Activated effector memory CD4-positive, alpha-beta T cell treated with anti-CD3 and anti-CD28 coated beads, Interleukin-2, amount 50 U/mL, for 16 hours (primary cell): Measurements from ENCODE around the gene FOXP1.

ENCODE experiments used
- DNase-seq: peaks from one replicate; pipeline ENCODE4 v3.0.0-alpha.2; 2020

Gene FOXP1

DNA sequence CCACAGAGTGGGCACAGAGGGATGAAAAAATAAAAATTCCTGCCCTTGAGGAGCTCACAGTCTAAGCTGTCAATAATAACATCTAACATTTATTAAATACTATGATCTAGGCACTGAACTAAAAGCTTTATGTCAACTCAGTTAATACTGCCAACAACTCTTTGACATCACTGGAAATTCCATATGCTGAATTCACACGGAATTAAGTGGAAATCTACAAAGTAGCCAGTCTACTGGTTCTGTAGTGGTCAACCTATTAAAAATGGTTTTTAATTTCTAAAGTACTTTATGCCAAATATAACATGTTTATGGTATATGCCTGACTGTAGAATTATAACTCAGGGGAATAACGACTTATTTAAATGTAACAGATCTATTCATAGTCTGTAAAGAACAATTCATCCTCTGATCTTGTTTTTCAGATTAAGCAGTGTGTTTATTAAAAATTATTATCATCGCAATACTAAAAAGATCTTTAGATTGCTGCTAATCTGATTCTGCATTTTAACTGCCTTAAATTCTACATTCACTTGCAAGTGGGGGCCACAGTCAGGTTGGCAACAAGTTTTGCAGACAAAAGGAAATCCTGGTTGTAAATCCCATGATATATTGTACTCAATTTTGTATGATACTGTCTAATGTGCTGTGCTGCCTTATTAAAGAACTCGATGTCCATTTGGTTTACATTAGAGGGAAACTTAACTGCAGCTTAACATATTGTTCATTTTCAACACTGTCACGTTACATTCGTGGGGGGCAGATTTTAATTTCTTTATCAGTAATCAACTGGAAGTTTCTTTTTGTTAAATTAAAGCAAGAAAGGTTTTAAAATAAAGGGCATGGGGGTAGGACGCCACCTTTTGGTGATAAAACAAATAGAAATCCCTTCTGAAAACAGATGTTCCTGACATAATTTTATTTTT lies 2.6 kb upstream of the FOXP1 start:
- DNase-seq: no peak

DNA sequence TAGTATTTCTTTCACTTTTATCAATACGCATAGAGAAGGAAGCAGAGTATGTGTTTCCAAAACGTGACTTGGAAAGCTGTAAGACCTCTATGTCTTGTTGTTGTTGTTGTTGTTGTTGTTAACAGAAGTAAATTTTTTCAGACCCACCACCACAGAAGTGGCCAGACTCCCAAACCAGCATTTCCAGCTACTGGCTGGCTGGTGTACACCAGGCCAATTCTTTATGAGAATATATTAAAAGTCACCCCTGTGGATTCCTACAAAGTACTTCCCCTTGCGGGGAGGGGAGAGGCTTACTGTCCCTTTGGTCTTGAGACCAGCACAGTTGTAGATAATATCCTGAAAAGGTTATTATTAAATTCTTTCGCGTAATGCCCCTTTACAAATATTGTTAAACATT lies 1.6 kb upstream of the FOXP1 start:
- peak; percentile 64 for DNase-seq

DNA sequence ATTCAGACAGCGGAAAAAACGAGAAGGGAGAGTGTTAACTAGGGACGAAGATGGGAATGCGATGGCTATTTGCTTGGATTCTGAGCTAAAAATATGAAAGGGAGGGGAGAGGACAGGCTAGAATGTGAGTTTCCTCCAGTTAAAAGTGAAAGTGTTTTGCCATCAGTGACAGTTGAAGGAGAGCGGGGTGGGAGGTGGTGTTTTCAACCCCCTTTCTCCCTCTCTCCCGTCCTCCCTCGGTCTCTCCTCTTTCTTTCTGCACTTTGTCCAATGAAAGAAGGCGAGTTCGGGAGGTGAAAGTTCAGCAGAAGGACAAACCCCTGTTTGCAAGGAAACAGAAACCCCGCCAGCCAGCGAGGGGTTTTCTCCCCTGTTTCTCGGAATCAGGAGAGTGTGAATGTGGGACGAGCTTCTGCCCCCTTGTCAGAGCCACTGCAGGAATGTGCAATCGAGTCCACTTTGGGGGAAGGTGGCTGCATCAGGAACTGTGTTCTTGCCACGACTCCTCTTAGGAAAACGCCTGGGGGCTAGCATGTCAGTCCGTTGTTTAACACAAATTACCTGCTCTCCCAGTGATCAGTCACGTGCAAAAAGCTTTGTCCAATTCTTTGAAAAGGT lies 975 bp upstream of the FOXP1 start:
- DNase-seq: peak; percentile 82

DNA sequence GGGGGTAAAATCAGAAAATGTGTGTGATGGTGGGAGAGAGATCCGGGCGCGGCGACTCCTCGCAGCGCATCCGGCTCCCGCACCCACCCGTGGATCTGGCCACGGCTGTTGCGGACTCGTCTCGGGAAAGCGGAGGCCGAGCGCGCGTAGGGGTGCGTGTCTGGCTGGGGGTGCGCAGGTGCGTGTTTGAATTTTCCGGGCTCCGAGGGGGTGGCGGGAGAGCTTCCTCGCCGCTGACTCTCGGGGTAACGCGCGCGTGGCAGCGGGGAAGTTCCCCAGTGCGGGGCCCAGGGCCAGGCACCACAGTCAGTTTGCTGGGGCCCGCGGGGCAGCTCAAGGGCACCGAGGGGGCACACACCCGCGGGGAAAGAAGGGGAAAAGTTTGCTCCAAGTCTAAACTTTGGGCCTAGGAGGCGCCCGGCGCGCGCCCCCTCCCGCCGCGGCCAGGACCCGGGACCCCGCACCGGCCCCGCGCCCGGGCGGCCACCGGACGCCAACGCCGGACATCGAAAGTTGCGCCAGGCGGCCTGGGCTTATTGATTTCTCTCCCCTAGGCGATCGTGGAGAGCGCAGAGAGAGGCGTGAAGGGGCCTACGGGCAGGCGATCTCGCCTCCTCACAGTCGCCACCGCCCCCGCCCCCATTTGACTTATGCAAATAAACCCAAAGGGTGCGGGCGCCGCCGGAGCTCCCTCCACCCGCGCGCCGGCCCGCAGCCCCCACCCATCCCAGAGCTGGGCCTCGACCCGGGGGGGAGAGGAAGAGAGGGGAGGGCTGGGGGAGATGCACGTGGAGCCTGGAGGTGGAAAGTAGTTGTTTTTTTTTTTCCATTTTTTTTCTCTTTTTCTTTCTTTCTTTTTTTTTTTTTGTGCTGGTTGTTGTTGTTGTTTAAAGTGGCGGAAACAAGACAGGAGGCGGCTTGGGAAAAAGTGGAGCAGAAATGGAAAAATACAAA lies 639 bp downstream of the FOXP1 start:
- peak; percentile 88 for DNase-seq

DNA sequence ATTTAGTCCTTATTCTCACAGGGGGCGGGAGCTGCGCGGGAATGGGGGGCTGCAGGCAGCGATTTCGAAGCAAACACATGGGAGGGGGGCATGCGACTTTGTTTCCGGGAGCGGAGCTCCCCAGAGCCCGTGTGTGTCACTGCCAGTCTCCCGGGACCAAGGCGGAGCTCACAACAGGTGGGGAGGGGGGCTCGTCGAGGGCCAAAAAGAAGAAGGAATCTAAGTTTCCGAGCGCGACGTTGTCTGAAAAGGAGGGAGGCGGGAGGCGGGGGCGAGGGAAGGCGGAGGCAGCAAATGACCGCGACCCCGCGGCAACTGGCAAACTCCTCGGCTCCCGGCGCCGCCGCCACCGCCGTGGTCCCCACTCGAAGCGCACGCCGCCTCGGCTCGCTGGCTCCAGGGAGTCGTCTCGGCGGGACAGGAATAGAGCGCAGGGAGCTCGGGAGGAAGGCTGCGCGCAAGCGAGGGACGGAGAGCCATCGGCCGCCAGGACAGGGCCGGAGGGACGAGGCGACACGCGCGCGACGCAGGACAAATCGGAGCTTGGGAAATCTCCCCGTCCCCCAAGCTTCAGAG lies 1.4 kb downstream of the FOXP1 start:
- DNase-seq: peak; percentile 78

DNA sequence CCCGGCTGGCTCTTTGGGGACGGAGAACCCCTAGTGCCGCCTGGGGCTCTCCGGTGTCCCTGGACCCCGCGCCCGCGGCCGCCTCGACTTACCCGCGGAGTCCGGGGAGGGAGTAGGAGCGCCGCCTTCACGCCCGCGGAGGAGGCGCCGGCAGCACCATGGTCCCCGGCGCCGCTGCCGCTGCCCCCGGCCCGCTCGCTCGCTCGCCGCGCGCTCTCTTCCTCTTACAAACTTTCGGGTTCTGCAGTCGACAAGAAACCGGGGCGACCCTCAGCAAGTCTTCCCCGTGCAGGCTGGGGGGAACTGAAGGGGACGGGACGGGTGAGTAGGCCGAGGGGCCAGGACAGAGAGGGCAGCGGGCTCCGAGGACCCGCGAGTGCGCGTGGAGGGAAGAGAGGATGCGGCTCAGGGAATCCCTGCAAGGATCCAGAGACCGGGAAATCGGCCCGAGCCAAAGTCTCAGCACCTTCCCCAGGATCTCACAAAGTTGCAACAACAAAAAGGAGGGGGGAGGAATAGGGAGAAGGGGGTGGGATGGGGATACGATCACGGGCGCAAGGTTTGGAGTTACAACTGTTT lies 2.0 kb downstream of the FOXP1 start:
- DNase-seq: peak; percentile 74

DNA sequence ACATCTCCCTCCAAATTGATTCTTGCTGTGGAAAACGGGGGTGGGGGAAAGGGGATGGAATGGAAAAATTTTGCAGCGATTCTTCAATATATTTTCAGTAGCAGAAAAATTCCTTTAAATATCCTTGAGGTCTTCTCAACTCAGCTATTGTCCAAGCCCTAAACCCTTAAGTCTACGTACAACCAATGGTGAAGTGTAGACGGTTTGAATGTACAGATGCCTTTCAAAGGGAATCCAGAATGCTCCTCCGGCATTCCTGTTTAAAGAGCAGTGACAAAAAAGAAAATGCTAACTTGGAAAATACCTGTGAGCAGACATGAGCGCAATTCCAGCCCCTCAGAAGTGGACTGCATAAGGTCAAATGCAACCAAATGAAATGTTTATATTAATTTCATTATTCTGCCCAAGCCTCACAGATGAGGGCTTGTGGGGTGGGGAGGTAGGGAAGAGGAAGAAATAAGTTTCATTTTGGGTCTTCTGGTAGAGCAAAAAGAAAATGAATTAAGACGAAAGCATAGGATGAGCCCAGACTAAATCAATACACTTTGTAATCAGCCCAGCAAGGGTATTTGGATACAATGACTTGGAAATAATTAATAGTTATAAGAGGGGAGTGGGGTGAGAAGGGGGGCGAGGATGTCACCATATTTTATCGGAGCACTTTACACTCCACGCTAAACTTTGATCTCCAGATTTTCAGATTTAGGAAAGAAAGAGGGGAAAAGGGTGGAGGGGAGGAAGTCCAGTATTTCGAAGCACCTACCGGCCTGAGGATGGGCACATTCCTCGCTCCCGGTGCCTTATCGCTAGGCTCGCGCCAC lies 2.7 kb downstream of the FOXP1 start:
- no peak for DNase-seq

DNA sequence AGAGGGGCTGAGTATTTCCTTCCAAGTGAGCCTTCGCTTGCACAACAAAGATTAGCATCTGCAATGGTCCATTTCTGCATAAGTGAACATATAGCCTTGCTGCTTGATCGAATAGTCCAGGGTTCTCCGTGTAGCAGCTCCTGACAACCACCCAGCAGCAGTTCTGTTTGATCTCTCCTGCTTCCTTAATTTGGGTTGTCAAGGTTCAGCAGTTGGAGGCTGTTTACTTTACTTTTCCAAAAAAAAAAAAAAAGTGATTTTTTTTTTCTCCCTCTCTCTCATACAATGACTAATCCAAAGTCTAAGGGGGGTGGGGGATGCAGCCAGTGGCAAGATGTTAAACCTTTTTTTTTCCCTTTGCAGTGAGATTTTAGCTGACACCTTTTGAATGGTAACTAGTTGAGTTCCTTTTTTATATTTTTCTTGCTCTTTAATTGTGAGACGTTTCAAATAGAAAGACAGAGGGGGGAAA lies 3.6 kb downstream of the FOXP1 start:
- no peak for DNase-seq

DNA sequence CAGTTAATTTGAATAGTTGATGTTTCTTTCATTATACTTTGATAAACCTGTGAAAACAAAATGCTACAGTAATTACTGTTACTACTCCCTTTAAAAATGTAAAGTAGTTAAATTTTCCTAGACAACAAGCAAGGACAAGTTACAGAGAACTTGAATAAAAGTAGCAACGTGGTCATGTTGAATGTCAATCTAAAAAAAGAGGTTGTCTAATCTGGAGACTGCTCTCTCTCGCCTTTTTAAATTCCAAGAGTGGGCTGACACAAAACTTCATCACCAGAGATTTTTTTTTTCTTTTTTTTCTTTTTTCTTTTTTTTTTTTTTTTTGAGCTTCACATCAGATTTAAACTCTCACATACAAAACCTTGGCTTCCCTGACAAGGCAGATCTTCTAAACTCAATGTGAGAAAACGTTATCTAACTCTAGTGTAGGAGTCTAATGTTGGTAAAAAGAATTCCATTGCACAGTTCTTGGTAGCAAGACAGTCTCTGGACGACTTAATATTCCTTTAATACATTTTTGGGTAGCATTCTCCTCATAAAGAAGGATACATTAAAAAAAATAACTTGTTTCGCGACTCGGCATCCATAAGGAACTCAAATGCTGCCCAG lies 4.1 kb downstream of the FOXP1 start:
- DNase-seq: no peak

DNA sequence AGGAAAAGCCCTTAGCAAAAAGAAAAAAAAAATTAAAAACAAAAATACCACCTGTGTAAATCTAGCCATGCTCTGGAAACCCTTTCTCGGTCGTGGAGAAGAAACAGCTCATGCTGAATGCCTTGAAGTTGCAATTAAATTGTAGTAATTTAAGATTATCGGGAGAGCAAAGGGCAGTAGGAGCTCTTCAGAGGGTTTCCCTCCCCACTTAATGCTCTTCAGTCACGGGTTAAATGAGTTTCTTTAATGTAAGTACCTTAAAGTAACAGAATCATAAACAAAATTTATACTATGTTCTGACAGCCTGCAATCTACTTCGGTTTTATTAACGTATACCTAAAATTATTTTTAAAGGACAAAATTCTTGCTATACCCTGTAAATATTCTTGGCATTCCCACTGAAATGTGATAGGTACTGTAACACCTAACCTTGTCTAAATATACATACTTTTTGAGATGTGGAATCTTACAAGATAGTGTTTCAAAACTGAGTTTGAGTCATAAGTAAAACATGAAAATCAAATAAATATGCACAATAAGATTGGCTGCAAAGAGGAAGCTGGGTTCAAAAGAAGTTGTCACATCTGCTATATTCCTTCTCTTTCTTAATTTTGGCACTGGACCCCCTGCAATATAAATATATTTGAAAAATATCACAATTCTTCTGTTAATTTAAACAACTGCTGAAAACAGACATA lies 5.3 kb downstream of the FOXP1 start:
- DNase-seq: no peak

DNA sequence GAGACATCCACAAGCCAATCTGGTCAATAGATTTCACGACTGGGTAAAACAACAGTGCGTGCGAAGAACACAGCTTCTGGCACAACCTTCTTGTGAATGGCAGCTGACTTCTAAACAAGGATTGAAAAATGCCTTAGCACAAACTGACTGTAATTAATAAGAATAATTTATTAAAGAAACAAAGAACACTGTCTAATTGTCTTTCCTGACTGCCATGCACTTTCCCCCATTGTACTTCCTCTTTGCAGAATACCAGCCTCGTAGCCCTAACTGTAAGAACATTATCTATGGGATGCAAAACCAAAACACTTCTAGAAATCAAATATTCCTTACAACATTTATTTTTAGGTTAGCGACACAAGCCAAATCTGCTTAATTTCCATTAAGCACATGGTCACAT lies 6.5 kb downstream of the FOXP1 start:
- no peak for DNase-seq

DNA sequence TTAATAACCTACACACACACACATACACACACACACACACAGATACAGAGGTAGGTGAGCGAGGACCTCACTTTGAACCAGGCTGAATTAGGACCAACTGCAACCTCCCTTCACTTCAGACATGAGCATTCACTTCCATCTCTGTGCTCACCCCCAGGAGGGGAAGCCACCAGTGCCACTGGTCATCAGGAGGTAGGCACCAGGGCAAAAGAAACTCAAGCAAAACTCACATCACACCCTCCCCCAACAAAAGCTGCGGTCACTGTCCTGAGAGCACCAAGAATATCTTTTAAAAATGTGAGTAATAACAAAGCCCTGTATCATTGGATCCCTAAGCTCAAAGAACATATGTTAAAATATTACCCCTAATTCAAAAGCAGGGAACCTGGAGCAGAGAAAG lies 8.1 kb downstream of the FOXP1 start:
- no peak for DNase-seq

DNA sequence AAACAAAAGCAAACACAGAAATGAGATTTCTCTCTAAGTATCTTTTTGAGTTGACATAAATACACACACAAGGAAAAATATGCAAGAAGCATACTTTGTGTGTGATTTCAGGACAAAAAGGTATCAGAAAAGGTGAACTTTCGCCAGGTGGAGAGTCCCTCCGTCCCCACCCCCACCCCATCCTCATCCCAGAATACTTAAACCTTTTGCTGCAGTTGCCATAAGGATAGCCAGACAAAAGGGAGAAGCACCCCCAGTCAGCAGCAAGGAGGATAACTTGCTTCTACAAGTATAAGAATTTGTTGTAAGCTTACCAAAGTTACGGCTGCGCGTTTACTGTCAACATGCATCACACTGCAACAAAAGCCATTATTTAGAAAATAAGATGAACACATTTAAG lies 10.3 kb downstream of the FOXP1 start:
- DNase-seq: no peak

DNA sequence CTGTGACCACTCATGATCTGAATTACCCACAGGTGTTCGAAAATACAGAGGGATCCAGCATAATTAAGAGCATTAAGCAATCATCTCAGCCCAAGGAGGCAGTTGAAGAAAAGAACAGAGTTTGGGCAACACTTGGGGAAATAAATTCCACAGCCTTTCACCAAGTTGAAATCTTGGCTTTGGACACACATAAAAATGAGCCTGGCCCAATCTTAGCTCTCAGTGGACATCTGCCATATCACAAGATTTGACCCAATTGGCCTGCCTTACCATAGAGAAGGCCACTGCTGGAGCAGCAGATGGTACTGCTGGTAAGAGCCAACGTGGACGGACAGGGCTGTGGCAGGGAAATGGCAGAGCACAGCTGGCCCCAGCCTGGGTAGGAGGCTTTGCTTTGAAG lies 13.0 kb downstream of the FOXP1 start:
- DNase-seq: no peak

DNA sequence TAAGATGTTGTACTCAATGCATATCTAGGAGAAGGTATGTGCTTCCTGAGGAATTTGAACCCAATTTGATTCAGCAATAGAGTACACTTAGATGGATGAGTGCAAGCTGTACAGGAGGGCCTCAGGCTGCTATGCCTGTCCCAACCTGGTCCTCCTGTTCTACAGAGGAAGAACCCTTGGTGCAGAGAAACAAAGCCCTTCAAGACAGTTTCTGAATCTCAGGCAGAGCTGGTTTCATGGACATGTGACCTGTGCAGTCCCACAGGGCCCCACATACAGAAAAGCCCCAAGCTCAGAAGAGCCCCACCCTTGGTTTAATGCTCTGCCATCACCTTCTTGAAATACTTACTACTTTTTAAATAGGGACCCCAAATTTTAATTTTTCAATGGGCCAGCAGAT lies 15.3 kb downstream of the FOXP1 start:
- no peak for DNase-seq

DNA sequence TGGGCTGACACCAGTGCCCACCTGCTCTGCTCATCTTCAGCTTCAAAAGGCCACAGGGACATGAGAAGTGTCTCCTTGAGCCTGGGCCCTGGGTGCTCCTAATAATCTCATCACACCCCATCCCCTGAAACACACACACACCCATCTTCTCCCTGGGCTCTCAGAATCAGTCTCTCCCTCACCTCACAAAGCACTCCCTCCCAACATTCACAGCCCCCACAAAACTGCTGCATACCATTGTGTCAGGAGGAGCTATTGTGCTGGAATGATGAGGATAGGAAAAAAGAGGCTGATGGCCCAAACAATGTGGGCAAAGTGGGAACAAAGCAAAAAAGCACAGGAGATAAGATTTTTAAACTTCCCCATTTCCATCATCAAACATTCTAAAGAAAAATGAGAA lies 16.8 kb downstream of the FOXP1 start:
- no peak for DNase-seq

DNA sequence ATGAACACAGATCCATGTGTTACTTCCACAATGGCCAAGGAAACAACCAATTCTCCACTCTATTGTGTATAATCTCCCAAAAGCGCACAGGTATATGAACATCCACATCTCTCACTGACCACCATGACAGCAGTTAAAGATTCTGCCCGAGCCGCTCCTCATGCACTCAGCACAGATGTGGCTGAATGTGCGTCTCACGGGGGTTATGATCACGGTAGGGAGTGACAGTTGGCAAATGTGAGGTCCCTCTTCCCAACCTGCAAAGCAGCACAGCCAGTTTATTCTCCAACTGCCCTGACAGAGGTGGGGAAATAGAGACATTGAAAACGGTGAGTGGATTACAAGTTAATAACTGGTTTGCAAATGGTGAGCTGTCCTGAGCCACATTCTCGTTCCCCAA lies 17.6 kb downstream of the FOXP1 start:
- no peak for DNase-seq

DNA sequence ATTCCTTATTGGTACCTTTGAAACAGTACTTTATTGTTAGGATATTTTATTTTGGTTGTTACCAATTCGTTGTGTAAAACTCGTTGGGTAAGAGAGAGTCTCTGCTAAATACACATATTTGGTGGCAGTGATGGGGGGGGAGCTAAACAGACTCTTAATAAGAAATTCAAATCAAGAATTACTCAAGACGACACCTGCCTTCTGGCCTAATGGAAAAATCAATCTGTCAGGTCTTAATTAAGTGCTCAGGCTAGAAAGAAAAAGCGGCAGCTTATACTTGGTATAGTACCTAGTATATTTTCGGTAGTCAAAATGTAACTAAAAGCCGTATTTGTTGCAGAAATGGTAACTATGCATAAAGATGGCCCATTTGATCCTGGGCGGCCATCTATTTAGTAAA lies 18.2 kb downstream of the FOXP1 start:
- DNase-seq: no peak

DNA sequence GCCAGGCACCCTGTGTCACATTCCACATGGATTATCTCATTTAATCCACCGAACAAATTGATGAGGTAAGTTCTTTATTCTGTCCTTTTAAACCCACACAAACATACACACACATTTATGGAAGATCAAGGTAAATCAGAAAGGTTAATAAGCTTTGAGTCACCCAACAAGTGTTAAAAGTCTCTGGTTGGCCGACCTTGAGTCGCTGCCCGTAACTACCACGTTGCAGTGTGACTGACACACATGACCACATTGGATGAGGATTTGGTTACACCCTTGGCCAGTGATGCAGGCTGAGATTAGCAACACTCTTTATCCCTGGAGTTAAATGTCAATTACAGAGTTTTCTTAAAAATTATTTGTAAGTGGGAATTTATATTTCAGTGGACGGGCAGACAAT lies 19.2 kb downstream of the FOXP1 start:
- DNase-seq: no peak

DNA sequence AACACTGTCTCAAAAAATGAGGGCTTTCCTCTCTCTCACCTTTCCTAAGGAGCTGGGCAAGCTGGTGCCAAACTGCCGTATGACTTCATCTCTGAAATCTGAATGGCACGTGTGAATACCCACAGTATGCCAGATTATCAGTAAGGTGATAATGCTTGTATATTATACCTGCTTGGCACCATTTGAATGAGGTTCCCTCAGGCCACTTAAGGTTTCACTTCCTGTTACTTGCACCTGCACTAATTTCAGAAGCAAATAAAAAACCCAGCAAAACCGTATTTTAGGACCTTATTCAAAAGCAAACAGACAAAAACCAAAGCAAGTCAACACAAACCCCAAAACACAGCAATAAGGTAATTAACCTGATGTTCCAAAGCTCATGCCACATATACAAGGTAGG lies 19.7 kb downstream of the FOXP1 start:
- DNase-seq: no peak

DNA sequence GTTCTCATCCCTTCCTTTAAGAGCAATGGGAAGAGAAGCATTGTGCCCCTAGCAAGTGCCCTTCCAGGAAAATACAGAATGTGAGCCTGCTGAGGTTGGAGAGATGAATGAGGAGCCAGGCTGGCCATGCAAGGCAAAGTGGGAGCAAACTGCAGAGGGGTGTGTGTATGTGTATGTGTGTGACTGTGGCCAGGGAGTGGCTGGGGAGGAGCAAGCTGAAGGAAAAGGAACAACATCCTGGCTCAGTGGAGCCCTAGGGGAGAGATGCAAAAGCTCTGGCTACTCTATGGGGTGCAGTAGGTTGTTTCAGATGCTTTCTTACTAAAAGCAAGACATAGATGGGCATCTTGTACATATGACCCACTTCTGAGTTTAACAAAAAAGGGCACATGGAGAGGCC lies 20.6 kb downstream of the FOXP1 start:
- no peak for DNase-seq
